ENCODE data around the gene HBB.

The HBB gene

DNA sequence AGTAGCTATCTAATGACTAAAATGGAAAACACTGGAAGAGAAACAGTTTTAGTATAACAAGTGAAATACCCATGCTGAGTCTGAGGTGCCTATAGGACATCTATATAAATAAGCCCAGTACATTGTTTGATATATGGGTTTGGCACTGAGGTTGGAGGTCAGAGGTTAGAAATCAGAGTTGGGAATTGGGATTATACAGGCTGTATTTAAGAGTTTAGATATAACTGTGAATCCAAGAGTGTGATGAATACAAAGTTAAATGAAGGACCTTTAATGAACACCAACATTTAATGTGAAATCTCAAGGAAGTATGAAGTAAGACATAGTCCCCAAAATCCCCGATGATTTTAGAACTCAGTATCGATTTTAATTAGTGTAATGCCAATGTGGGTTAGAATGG, 10.5 kb upstream of the HBB start:
- no peaks in the 10 kb centered on the region for H3K27me3 ChIP-seq
- no peak overlapping the region for H3K4me3 ChIP-seq (ENCODE audit: low read depth in 1 of 2, low read length in 1 of 2)
- no peak overlapping the region for H3K27ac ChIP-seq
- no peaks in the 10 kb centered on the region for H3K4me1 ChIP-seq (ENCODE audit: control insufficient read depth in 1 of 2, insufficient read depth in 1 of 2, low read depth in 1 of 2, low read length in 1 of 2)
- no peaks in the 10 kb centered on the region for H3K36me3 ChIP-seq
- no peaks in the 10 kb centered on the region for H3K9me3 ChIP-seq
- TF ChIP-seq, protein P1, sequence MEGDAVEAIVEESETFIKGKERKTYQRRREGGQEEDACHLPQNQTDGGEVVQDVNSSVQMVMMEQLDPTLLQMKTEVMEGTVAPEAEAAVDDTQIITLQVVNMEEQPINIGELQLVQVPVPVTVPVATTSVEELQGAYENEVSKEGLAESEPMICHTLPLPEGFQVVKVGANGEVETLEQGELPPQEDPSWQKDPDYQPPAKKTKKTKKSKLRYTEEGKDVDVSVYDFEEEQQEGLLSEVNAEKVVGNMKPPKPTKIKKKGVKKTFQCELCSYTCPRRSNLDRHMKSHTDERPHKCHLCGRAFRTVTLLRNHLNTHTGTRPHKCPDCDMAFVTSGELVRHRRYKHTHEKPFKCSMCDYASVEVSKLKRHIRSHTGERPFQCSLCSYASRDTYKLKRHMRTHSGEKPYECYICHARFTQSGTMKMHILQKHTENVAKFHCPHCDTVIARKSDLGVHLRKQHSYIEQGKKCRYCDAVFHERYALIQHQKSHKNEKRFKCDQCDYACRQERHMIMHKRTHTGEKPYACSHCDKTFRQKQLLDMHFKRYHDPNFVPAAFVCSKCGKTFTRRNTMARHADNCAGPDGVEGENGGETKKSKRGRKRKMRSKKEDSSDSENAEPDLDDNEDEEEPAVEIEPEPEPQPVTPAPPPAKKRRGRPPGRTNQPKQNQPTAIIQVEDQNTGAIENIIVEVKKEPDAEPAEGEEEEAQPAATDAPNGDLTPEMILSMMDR (IDR thresholded peaks at IDR 0.05), result no peak

DNA sequence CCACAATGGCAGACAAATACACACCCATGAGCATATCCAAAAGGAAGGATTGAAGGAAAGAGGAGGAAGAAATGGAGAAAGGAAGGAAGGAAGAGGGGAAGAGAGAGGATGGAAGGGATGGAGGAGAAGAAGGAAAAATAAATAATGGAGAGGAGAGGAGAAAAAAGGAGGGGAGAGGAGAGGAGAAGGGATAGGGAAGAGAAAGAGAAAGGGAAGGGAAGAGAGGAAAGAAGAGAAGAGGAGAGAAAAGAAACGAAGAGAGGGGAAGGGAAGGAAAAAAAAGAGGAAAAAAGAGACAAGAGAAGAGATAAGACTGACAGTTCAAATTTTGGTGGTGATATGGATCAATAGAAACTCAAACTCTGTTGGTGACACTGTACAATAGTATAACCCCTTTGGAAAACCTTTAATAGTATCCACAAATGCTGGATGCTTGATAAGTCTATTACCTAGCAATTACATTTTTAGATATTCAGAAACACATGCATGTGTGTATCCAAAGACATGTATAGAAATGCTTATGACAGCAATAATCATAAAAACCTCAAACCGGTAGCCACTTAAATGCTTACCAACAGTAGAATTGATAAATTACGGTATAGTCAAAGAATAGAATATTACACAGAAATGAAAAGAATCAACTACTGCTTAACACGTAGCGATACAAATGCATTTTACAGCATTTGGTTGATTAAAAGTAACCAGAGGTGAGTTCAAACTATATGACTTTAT, 8.7 kb upstream of the HBB start:
- no peak overlapping the region for H3K27ac ChIP-seq
- no peak overlapping the region for H3K4me3 ChIP-seq (ENCODE audit: low read depth in 1 of 2, low read length in 1 of 2)
- TF ChIP-seq, protein P1 (IDR thresholded peaks at IDR 0.05), result no peak
- no peaks in the 10 kb centered on the region for H3K36me3 ChIP-seq
- no peaks in the 10 kb centered on the region for H3K9me3 ChIP-seq
- no peaks in the 10 kb centered on the region for H3K4me1 ChIP-seq (ENCODE audit: control insufficient read depth in 1 of 2, insufficient read depth in 1 of 2, low read depth in 1 of 2, low read length in 1 of 2)
- H3K27me3 ChIP-seq, result no peaks in the 10 kb centered on the region

DNA sequence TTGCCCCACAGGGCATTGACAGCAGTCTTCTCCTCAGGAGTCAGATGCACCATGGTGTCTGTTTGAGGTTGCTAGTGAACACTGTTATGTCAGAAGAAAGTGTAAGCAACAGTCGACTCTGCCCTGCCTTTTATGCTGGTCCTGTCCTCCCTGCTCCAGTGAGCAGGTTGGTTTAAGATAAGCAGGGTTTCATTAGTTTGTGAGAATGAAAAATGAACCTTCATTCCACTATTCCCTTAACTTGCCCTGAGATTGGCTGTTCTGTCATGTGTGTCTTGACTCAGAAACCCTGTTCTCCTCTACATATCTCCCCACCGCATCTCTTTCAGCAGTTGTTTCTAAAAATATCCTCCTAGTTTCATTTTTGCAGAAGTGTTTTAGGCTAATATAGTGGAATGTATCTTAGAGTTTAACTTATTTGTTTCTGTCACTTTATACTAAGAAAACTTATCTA, 7.5 kb upstream of the HBB start, which contains the start of gene HBD:
Gene HBD (minus strand): TSS at position 103 of the 454 bp plus-strand sequence. CDS start 50 bp downstream, at position 53.
- no peaks in the 10 kb centered on the region for H3K27me3 ChIP-seq
- TF ChIP-seq, protein P1 (IDR thresholded peaks at IDR 0.05), result no peak

DNA sequence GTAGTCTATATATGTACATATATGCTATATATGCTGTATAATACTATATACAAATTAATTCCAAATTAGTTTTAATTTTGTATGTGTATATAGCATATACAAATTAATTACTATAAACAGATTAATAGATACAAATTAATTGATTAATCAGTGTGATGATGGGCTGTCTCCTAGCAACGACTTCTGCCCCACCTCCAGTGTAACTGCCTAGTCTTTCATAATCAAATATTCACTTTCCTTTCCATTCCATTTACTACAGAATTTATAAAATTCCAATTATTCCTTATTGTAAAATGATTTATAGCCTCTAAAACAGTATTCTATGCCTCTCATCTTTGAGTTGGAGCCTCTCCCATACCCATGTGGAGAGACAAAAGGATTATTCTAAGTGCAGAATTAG, 6.4 kb upstream of the HBB start:
- H3K27ac ChIP-seq, result no peak overlapping the region
- no peaks in the 10 kb centered on the region for H3K36me3 ChIP-seq
- TF ChIP-seq, protein P1 (IDR thresholded peaks at IDR 0.05), result no peak
- no peaks in the 10 kb centered on the region for H3K27me3 ChIP-seq
- no peaks in the 10 kb centered on the region for H3K9me3 ChIP-seq
- H3K4me1 ChIP-seq (ENCODE audit: control insufficient read depth in 1 of 2, insufficient read depth in 1 of 2, low read depth in 1 of 2, low read length in 1 of 2), result no peaks in the 10 kb centered on the region
- no peak overlapping the region for H3K4me3 ChIP-seq (ENCODE audit: low read depth in 1 of 2, low read length in 1 of 2)

More for the DNA sequence above, 7.5 kb upstream of the HBB start, which contains the start of gene HBD:
- Histone ChIP-seq H3K36me3 (no peaks in the 10 kb centered on the region), H3K4me1 (ENCODE audit: control insufficient read depth in 1 of 2, insufficient read depth in 1 of 2, low read depth in 1 of 2, low read length in 1 of 2) (no peaks in the 10 kb centered on the region), H3K27ac (no peak within 1 kb of the TSS), H3K9me3 (no peaks in the 10 kb centered on the region), H3K4me3 (ENCODE audit: low read depth in 1 of 2, low read length in 1 of 2) (no peak within 1 kb of the TSS)

DNA sequence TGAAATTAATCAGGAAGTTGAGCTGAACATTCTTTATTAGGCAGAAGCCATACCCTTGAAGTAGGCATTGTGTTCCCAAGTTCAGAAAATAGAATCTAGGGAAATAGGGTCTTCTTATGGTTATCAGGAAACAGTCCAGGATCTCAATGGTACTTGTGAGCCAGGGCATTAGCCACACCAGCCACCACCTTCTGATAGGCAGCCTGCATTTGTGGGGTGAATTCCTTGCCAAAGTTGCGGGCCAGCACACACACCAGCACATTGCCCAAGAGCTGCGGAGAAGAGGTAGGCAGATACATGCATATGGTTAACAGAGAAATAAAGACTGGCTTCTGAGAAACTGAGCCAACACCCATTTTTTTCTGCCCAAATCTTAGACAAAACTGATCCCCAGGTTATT, 6.0 kb upstream of the HBB start:
- no peaks in the 10 kb centered on the region for H3K4me1 ChIP-seq (ENCODE audit: control insufficient read depth in 1 of 2, insufficient read depth in 1 of 2, low read depth in 1 of 2, low read length in 1 of 2)
- H3K27ac ChIP-seq, result no peak overlapping the region
- no peaks in the 10 kb centered on the region for H3K36me3 ChIP-seq
- no peaks in the 10 kb centered on the region for H3K9me3 ChIP-seq
- no peak overlapping the region for H3K4me3 ChIP-seq (ENCODE audit: low read depth in 1 of 2, low read length in 1 of 2)
- TF ChIP-seq, protein P1 (IDR thresholded peaks at IDR 0.05), result no peak
- H3K27me3 ChIP-seq, result no peaks in the 10 kb centered on the region
